Activated CD8-positive, alpha-beta T cell treated with anti-CD3 and anti-CD28 coated beads for 36 hours (primary cell): ENCODE measurements around the gene RGL1. TPM values are rescaled to one million over a fixed set of nuclear protein-coding genes. Genes with fewer than 3 reads are reported as not detected.

Experiments used
- ATAC-seq: fragments of 200-7000 bp; cut with Tn5 transposase; one replicate; pipeline ENCODE4 v1.10.0; 2021; ENCODE audit warnings: mild to moderate bottlenecking, moderate library complexity
- CTCF ChIA-PET: fragments of 350-600 bp; sonication (Branson Sonifier 250); formaldehyde crosslinking; loops from one replicate; lab custom pipeline; 2021; ENCODE audit warnings: antibody characterized with exemption; lab: Charles Lee
- POLR2A ChIA-PET: fragments of 350-600 bp; sonication (Branson Sonifier 250); formaldehyde crosslinking; loops from one replicate; lab custom pipeline; 2021; ENCODE audit warnings: antibody characterized with exemption; lab: Charles Lee
- DNase-seq: peaks from one replicate; pipeline ENCODE4 v3.0.0-alpha.2; 2020
- H3K27ac Mint-ChIP-seq: one replicate; pipeline ENCODE4 v1.8.0; 2021; ENCODE audit warnings: mild to moderate bottlenecking, mixed read lengths
- H3K27me3 Mint-ChIP-seq: one replicate; pipeline ENCODE4 v1.8.0; 2021; ENCODE audit warnings: mixed read lengths
- H3K36me3 Mint-ChIP-seq: one replicate; pipeline ENCODE4 v1.8.0; 2021; ENCODE audit warnings: low read depth, mixed read lengths
- H3K4me1 Mint-ChIP-seq: one replicate; pipeline ENCODE4 v1.8.0; 2021; ENCODE audit warnings: low read depth, mixed read lengths
- H3K4me3 Mint-ChIP-seq: one replicate; pipeline ENCODE4 v1.8.0; 2021; ENCODE audit warnings: mild to moderate bottlenecking, moderate library complexity, mixed read lengths
- H3K9me3 Mint-ChIP-seq: one replicate; pipeline ENCODE4 v1.8.0; 2021; ENCODE audit warnings: mixed read lengths
- CTCF ChIP-seq: fragments of 200-600 bp; IDR thresholded peaks from one replicate; pipeline ENCODE4 v1.8.0; 2022; ENCODE audit warnings: antibody characterized with exemption, mild to moderate bottlenecking
- intact Hi-C: fragments of 100-400 bp; cut with micrococcal nuclease; formaldehyde crosslinking; loops from one replicate; pipeline ENCODE4 v1.10.0; 2022
- total RNA-seq, 2 experiments: library from RNA; stranded (reverse); gene quantifications; one replicate each; pipeline ENCODE4 v1.2.3, GENCODE V29; 2021

Gene RGL1
- total RNA-seq, 2 experiments from 2014 or later, result 1.2 to 1.3 TPM

- H3K27me3 Mint-ChIP-seq, result no peaks in the 10 kb centered on the region
- no peak for TF ChIP-seq CTCF
- ChIA-PET POLR2A (no interaction called here), CTCF (no interaction called here)
- no peaks in the 10 kb centered on the region for H3K4me1 Mint-ChIP-seq
- no peaks in the 10 kb centered on the region for H3K36me3 Mint-ChIP-seq
- intact Hi-C loops, result no loop called here
- no peak overlapping the region for H3K27ac Mint-ChIP-seq
- DNase-seq, result no peak
- H3K9me3 Mint-ChIP-seq, result no peaks in the 10 kb centered on the region
- H3K4me3 Mint-ChIP-seq, result no peak overlapping the region
- no peak for ATAC-seq
Observed at GRCh38 chr1:183794088-183794487, 10.8 kb upstream of the RGL1 start.

- peaks cover 3% of the 10 kb centered on the region for H3K4me1 Mint-ChIP-seq
- no peak overlapping the region for H3K4me3 Mint-ChIP-seq
- ChIA-PET POLR2A (interaction anchor here (0.7 kb wide), 1 partner anchor 192 kb away, joined by 3 read pairs; no protein-coding TSS in a partner anchor), CTCF (no interaction called here)
- no peak overlapping the region for H3K27ac Mint-ChIP-seq
- TF ChIP-seq CTCF, result no peak
- ATAC-seq (no peak), DNase-seq (no peak)
- intact Hi-C loops, result no loop called here
- peaks cover 5% of the 10 kb centered on the region for H3K36me3 Mint-ChIP-seq
- peaks cover 10% of the 10 kb centered on the region for H3K27me3 Mint-ChIP-seq
- H3K9me3 Mint-ChIP-seq, result peaks cover 23% of the 10 kb centered on the region
Observed at GRCh38 chr1:183800449-183800848, 4.5 kb upstream of the RGL1 start.

GRCh38 chr1:183801649-183802048 lies 3.3 kb upstream of the RGL1 start:
- DNase-seq, result no peak
- intact Hi-C loops, result no loop called here
- ChIA-PET CTCF (no interaction called here), POLR2A (no interaction called here)
- Mint-ChIP-seq H3K27ac (no peak overlapping the region), H3K4me3 (no peak overlapping the region), H3K4me1 (peaks cover 5% of the 10 kb centered on the region), H3K36me3 (peaks cover 5% of the 10 kb centered on the region), H3K9me3 (peaks cover 23% of the 10 kb centered on the region), H3K27me3 (peaks cover 19% of the 10 kb centered on the region)
- no peak for ATAC-seq
- TF ChIP-seq CTCF, result no peak

GRCh38 chr1:183804387-183804786 lies 533 bp upstream of the RGL1 start:
- Mint-ChIP-seq H3K27ac (no peak overlapping the region), H3K27me3 (peaks cover 23% of the 10 kb centered on the region), H3K9me3 (peaks cover 23% of the 10 kb centered on the region), H3K4me1 (peaks cover 5% of the 10 kb centered on the region), H3K36me3 (peaks cover 8% of the 10 kb centered on the region), H3K4me3 (no peak overlapping the region)
- CTCF ChIA-PET, result no interaction called here
- no peak for TF ChIP-seq CTCF
- intact Hi-C loops, result no loop called here
- ATAC-seq (no peak), DNase-seq (no peak)
- POLR2A ChIA-PET, result no interaction called here

GRCh38 chr1:183806125-183806524 lies 1.2 kb downstream of the RGL1 start:
- H3K4me1 Mint-ChIP-seq, result peaks cover 5% of the 10 kb centered on the region
- DNase-seq (no peak), ATAC-seq (no peak)
- peaks cover 14% of the 10 kb centered on the region for H3K9me3 Mint-ChIP-seq
- POLR2A ChIA-PET, result no interaction called here
- no peak overlapping the region for H3K4me3 Mint-ChIP-seq
- no peak overlapping the region for H3K27ac Mint-ChIP-seq
- no peak for TF ChIP-seq CTCF
- H3K36me3 Mint-ChIP-seq, result peaks cover 8% of the 10 kb centered on the region
- intact Hi-C loops, result no loop called here
- H3K27me3 Mint-ChIP-seq, result peaks cover 23% of the 10 kb centered on the region
- CTCF ChIA-PET, result interaction anchor here (1.2 kb wide), 1 partner anchor 121 kb away, joined by 3 read pairs; no protein-coding TSS in a partner anchor
